Mesenchymal stem cell (in vitro differentiated cells and primary cell): ENCODE results near the gene HIGD1A.

Experiments used
- DNase-seq: peaks from one replicate; pipeline ENCODE4 v3.0.0-alpha.2; 2013
- H2AFZ ChIP-seq: one replicate; pipeline ENCODE4 v1.6.1; 2013; ENCODE audit warnings: low read depth, mild to moderate bottlenecking, control low read depth, inconsistent platforms, low read length, moderate library complexity
- H2AK5ac ChIP-seq: 2 replicates; pipeline ENCODE4 v1.6.1; 2013; ENCODE audit warnings: low read length, moderate library complexity, mild to moderate bottlenecking, inconsistent platforms; ENCODE audit not compliant: severe bottlenecking
- H2BK120ac ChIP-seq: one replicate; pipeline ENCODE4 v1.6.1; 2013; ENCODE audit warnings: low read depth, mild to moderate bottlenecking, inconsistent platforms, low read length, moderate library complexity
- H2BK12ac ChIP-seq, 2 experiments: one replicate each; pipeline ENCODE4 v1.6.1; 2013; ENCODE audit warnings: inconsistent platforms in 2 of 2, low read length in 2 of 2, mild to moderate bottlenecking in 2 of 2, moderate library complexity in 2 of 2, control low read depth in 1 of 2
- H2BK15ac ChIP-seq: one replicate; pipeline ENCODE4 v1.6.1; 2013; ENCODE audit warnings: mild to moderate bottlenecking, low read depth, inconsistent platforms; ENCODE audit not compliant: poor library complexity, severe bottlenecking
- H2BK5ac ChIP-seq: 2 replicates; pipeline ENCODE4 v1.6.1; 2013; ENCODE audit warnings: low read depth, mild to moderate bottlenecking, low read length, control low read depth, inconsistent platforms; ENCODE audit not compliant: poor library complexity, severe bottlenecking
- H3K14ac ChIP-seq, 2 experiments: one replicate each; pipeline ENCODE4 v1.6.1; 2013; ENCODE audit warnings: inconsistent platforms in 2 of 2, low read length in 2 of 2, control low read depth in 1 of 2, mild to moderate bottlenecking in 1 of 2, moderate library complexity in 1 of 2
- H3K18ac ChIP-seq, 2 experiments: one replicate each; pipeline ENCODE4 v1.6.1; 2013; ENCODE audit warnings: inconsistent platforms in 2 of 2, low read length in 2 of 2, control low read depth in 1 of 2, low read depth in 1 of 2, mild to moderate bottlenecking in 1 of 2
- H3K23ac ChIP-seq, 2 experiments: one replicate each; pipeline ENCODE4 v1.6.1; 2013; ENCODE audit warnings: inconsistent platforms in 2 of 2, low read length in 2 of 2, mild to moderate bottlenecking in 2 of 2, moderate library complexity in 2 of 2, control low read depth in 1 of 2
- H3K27ac ChIP-seq: 2 replicates; pipeline ENCODE4 v1.5.1; 2013; ENCODE audit warnings: mild to moderate bottlenecking, moderate library complexity, low read length, control low read depth, inconsistent platforms; ENCODE audit not compliant: poor library complexity, severe bottlenecking
- H3K27me3 ChIP-seq, 2 experiments: 2 replicates each; pipeline versions ENCODE4 v1.6.1 to v1.7.0; 2013; ENCODE audit warnings: low read length in 2 of 2, mild to moderate bottlenecking in 2 of 2, moderate library complexity in 2 of 2, control low read depth in 1 of 2, inconsistent platforms in 1 of 2; ENCODE audit not compliant: control insufficient read depth in 1 of 2, insufficient read depth in 1 of 2
- H3K36me3 ChIP-seq, 2 experiments: 2 replicates each; pipeline versions ENCODE4 v1.6.1 to v1.7.0; 2013; ENCODE audit warnings: low read length in 2 of 2, control low read depth in 1 of 2, inconsistent platforms in 1 of 2, low read depth in 1 of 2, mild to moderate bottlenecking in 1 of 2; ENCODE audit not compliant: insufficient read depth in 2 of 2, control insufficient read depth in 1 of 2
- H3K4ac ChIP-seq, 2 experiments: one replicate each; pipeline ENCODE4 v1.6.1; 2013; ENCODE audit warnings: inconsistent platforms in 2 of 2, low read length in 2 of 2, mild to moderate bottlenecking in 2 of 2, moderate library complexity in 2 of 2, control low read depth in 1 of 2, low read depth in 1 of 2
- H3K4me1 ChIP-seq: 2 replicates; pipeline ENCODE4 v1.6.1; 2013; ENCODE audit warnings: low read depth, low read length, control low read depth; ENCODE audit not compliant: control insufficient read depth, insufficient read depth
- H3K4me2 ChIP-seq: 2 replicates; pipeline ENCODE4 v1.6.1; 2013; ENCODE audit warnings: low read length, mild to moderate bottlenecking, inconsistent platforms; ENCODE audit not compliant: poor library complexity, severe bottlenecking
- H3K4me3 ChIP-seq, 2 experiments: 2 replicates each; pipeline versions ENCODE4 v1.5.1 to v1.7.0; 2013; ENCODE audit warnings: low read length in 2 of 2, mild to moderate bottlenecking in 2 of 2, control low read depth in 1 of 2, low read depth in 1 of 2; ENCODE audit not compliant: insufficient read depth in 1 of 2
- H3K79me1 ChIP-seq: replicated peaks from 2 replicates; pipeline ENCODE4 v1.6.1; 2013; ENCODE audit warnings: mild to moderate bottlenecking, control low read depth, low read length, inconsistent platforms; ENCODE audit not compliant: poor library complexity, severe bottlenecking
- H3K9ac ChIP-seq: 2 replicates; pipeline ENCODE4 v1.7.0; 2013; ENCODE audit warnings: mild to moderate bottlenecking, low read length, moderate library complexity
- H3K9me3 ChIP-seq: 2 replicates; pipeline ENCODE4 v1.7.0; 2013; ENCODE audit warnings: mild to moderate bottlenecking, low read length; ENCODE audit not compliant: control insufficient read depth
- H4K8ac ChIP-seq: one replicate; pipeline ENCODE4 v1.6.1; 2013; ENCODE audit warnings: inconsistent platforms, mild to moderate bottlenecking, low read length, moderate library complexity
- H4K91ac ChIP-seq: one replicate; pipeline ENCODE4 v1.6.1; 2013; ENCODE audit warnings: mild to moderate bottlenecking, low read length, inconsistent platforms
- WGBS: methylation state at CpG from one replicate; pipeline ENCODE4 v1.1.7; 2013; ENCODE audit warnings: mixed read lengths; 5-methylcytosine and 5-hydroxymethylcytosine counted together

HIGD1A gene

DNA sequence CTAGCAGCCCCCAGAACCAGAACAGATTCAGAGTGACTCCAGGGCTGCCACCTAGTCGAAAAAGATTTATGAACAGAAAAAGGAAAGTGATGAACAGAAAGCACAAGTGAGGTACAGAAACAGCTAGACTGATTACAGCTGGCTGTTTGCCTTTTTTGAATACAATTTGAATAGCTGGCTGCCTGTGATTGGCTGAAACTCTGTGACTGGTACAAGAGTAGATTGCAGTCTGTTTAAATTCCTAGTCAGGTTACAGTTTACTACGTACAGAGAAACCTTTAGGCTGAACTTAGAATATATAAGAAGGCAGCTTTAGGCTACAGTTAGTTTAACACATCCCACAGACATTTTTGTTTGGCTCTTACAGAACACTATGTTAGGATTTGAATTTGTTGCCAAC is 41.3 kb downstream of the HIGD1A start:
- Histone ChIP-seq H3K27me3 (peaks cover 0 to 12% of the 10 kb centered on the region in 2 experiments), H3K9ac (peak overlapping the region; percentile 35), H3K14ac (no peak overlapping the region), H3K23ac (no peak overlapping the region), H3K4ac (no peak overlapping the region), H3K36me3 (no peaks in the 10 kb centered on the region), H3K4me1 (no peaks in the 10 kb centered on the region), H2BK120ac (no peak overlapping the region), H4K8ac (no peak overlapping the region), H3K4me2 (no peak overlapping the region), H3K9me3 (no peaks in the 10 kb centered on the region), H3K18ac (no peak overlapping the region), H4K91ac (no peak overlapping the region), H2BK15ac (no peak overlapping the region), H2AK5ac (no peak overlapping the region), H3K27ac (no peak overlapping the region), H2BK5ac (no peak overlapping the region), H2BK12ac (no peak overlapping the region), H3K79me1 (no peaks in the 10 kb centered on the region), H3K4me3 (no peak overlapping the region), H2AFZ (no peak overlapping the region)
- 100% methylated on average over 1 of the region's 2 CpGs for WGBS
- DNase-seq = no peak

DNA sequence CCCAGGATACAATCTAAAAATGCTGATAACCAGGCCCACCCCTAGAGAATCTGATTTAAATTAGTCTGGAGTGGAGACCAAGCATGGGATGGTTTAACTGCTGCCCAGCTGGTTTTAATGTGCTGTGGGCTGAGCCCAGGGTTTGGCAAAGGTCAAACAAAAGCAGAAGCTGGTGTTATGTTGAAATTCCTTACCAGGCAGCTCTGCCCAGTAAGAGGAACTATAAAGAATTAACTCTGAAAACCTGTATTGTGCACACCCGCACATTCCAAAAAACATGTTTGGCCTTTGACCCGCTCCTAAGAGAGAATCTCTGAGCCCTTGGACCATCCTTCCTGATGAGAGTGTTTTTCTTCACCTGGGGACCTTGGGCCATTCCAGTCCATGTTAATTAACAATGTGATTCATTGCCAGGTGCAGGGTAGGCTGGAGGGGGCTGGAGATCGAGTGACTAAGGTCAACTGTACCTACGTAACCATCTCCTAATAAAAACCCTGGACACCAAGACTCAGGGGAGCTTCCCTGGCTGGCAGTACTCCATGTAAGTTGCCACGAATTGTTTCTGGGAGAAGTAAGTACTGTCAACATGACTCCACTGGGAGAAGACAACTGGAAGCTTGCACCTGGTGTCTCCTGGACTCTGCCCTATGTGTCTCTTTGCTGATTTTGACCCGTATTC is 42.1 kb downstream of the HIGD1A start:
- H3K9me3 ChIP-seq = no peaks in the 10 kb centered on the region

DNA sequence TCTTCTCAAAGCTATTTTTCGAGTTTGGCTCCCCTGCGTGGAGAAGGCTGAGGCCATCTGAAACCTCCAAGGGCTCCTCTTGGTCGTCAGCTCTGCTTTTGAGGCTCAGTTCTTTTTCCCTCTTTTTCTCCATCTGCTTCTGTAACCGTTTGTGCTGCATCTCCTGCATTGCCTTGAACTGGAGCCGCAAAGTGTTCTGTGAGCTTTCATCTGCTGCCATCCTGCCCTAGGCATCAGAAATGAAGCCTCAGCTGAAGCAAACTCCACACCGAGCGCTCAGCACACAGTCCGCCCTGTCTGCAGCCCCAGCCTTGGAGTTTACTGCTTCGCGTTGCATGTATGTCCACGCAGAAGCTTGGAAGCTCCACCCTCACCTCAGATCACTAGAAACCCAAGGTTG is 46.2 kb downstream of the HIGD1A start:
- Histone ChIP-seq H3K9ac (no peak overlapping the region), H4K91ac (no peak overlapping the region), H3K4me3 (no peak overlapping the region), H3K9me3 (no peaks in the 10 kb centered on the region), H3K4me2 (no peak overlapping the region), H3K23ac (no peak overlapping the region), H2BK5ac (no peak overlapping the region), H3K18ac (no peak overlapping the region), H3K14ac (no peak overlapping the region), H2BK120ac (no peak overlapping the region), H3K79me1 (no peaks in the 10 kb centered on the region), H2BK12ac (no peak overlapping the region), H2BK15ac (no peak overlapping the region), H2AFZ (no peak overlapping the region), H3K4me1 (no peaks in the 10 kb centered on the region), H3K4ac (no peak overlapping the region), H3K36me3 (no peaks in the 10 kb centered on the region), H4K8ac (no peak overlapping the region), H3K27me3 (peaks cover 0 to 26% of the 10 kb centered on the region in 2 experiments), H3K27ac (no peak overlapping the region), H2AK5ac (no peak overlapping the region)
- DNase-seq = no peak
- WGBS = 86% methylated on average over 11 of the region's 11 CpGs

More for the DNA sequence above, 42.1 kb downstream of the HIGD1A start:
- Histone ChIP-seq H2AFZ (no peak overlapping the region), H3K4ac (no peak overlapping the region), H3K14ac (no peak overlapping the region), H3K4me3 (no peak overlapping the region), H3K18ac (no peak overlapping the region), H3K27ac (no peak overlapping the region), H4K91ac (no peak overlapping the region), H3K79me1 (no peaks in the 10 kb centered on the region), H2AK5ac (no peak overlapping the region), H2BK12ac (no peak overlapping the region), H3K4me2 (no peak overlapping the region), H3K23ac (no peak overlapping the region), H2BK120ac (no peak overlapping the region), H3K4me1 (no peaks in the 10 kb centered on the region), H2BK15ac (no peak overlapping the region), H3K27me3 (peaks cover 0 to 14% of the 10 kb centered on the region in 2 experiments), H3K36me3 (no peaks in the 10 kb centered on the region), H3K9ac (peak overlapping the region; percentile 3), H2BK5ac (no peak overlapping the region), H4K8ac (no peak overlapping the region)
- 94% methylated on average over 6 of the region's 6 CpGs for WGBS
- no peak for DNase-seq

DNA sequence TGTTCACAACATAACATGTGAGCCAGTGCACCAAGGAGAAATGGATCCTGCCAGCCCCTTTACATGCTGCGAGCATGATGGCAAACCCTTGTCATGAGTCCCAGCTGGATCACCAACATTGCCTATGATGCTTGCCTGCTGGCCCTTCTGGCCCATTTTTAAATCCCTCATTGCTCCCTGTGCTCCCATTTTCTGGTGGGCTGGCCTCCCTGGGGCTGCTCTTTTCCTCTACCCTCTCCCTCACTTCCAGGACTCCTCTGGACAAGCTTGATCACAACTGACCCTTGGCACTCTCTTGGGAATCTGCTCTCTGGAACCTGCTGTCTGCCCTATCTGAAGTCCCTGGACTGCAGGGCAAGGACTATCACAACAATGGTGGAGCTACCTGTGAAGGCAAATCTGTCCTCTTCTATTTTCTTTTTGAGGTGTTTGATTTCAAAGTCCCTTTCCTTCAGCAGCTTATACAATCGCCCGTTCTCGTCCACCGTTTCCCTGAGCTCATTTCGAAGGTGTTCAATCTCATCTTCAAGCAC is 47.5 kb downstream of the HIGD1A start:
- WGBS = 92% methylated on average over 6 of the region's 6 CpGs
- Histone ChIP-seq H2BK15ac (no peak overlapping the region), H4K8ac (no peak overlapping the region), H2BK5ac (no peak overlapping the region), H3K4me1 (no peaks in the 10 kb centered on the region), H3K36me3 (peaks cover 0 to 3% of the 10 kb centered on the region in 2 experiments), H3K27ac (no peak overlapping the region), H2AFZ (no peak overlapping the region), H2BK12ac (no peak overlapping the region), H3K79me1 (no peaks in the 10 kb centered on the region), H4K91ac (no peak overlapping the region), H3K9ac (no peak overlapping the region), H3K23ac (no peak overlapping the region), H2BK120ac (no peak overlapping the region), H3K4me3 (no peak overlapping the region), H3K14ac (no peak overlapping the region), H3K4me2 (no peak overlapping the region), H3K9me3 (no peaks in the 10 kb centered on the region), H2AK5ac (no peak overlapping the region), H3K18ac (no peak overlapping the region), H3K4ac (no peak overlapping the region), H3K27me3 (peaks cover 0 to 26% of the 10 kb centered on the region in 2 experiments)
- no peak for DNase-seq
